ENCODE data around the gene DAB2.
"Not testable (repeated sequence)": the region's sequence is repeated elsewhere in the genome, so short reads cannot be mapped to it uniquely, and the experiment has no call there.

Gene DAB2

DNA sequence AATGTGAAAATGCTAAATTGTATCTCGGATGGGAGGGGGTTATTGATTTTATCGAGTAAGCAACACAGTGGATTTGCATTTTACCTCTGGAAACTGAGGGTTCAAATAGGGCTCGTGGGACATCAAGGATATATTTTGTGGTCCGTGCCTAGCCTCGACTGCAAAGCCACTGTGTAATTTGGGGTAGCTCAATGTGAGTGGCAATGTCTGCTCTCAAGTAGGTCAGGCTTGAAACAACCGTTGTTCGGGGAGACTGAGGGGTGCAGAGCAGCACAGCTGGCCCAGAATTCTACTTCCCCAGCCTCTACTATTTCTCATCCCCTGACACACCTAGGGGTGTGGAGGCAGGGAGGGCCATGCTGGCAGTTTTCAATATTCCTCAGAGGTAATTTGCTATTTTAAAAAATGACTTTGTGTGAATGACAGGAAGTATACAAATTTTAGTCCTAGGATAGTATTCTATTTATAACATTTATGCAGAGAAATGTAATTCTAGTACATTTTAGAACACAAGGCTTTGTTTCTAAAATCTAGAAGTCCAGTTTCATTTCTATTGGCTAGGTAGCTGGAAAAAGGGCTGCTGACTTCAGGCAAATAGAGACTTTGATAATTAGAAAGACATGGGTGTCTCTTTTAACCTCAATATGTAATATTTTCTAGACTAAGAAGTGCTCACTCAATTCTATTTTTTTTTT, 1.4 kb upstream of the DAB2 start:
- H3K4me3 ChIP-seq, result no peak overlapping the region
- H3K27ac ChIP-seq, result peak overlapping the region in 14 of 21 experiments; percentile 8 to 98 (median 86)

DNA sequence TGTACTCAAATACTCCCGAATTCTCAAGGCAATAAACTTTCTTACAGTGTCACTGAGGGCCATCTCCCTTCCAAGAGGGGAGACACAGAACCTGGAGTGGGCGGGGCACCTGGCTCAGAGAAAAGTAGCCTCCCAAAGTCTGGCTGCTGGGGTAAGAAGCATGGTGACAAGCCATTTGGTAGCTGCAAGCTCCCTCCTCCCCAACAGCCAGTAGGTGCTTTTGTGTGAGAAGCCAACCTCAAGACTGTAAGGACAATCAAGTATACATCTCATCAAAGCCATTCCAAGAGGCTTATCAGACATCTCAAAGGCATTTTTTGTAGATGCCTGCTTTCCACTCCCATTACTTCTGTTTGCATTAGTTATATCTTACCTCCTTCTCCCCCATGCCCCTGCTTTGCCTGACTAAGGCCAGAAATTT, 1.4 kb downstream of the DAB2 start:
- H3K27ac ChIP-seq, result peak overlapping the region in 20 of 21 experiments; percentile 3 to 98 (median 82)
- H3K4me3 ChIP-seq, result peak overlapping the region; percentile 33 to 64 (median 42)

DNA sequence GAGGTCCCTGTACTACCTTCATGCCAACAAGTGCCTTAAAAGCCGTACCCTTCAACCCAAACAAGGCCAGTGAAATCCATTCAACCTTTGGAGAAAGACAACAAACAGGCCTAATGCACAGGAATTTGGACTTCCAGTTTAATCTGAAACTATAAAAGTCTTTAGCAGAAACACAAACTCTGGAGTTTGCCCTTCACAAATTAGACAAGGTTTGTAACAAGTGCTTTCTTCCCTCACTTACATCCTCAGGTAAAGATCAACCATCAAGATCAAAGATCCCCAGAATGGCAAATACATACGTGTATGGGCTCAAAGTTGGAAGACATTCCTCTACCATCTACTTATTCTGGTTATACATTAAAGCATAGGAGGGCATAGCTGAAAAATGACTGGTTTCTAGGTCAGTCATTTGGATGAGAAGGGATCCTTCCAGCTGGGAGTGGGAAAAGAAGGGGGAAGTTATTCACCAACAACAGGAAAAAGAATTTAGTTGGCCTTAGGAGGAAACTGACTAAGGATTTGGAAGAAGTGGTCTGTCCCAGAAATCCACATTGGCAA, 2.0 kb downstream of the DAB2 start:
- H3K27ac ChIP-seq, result peak overlapping the region in 17 of 21 experiments; percentile 1 to 98 (median 82)
- peak overlapping the region; percentile 33 to 64 (median 42) for H3K4me3 ChIP-seq

DNA sequence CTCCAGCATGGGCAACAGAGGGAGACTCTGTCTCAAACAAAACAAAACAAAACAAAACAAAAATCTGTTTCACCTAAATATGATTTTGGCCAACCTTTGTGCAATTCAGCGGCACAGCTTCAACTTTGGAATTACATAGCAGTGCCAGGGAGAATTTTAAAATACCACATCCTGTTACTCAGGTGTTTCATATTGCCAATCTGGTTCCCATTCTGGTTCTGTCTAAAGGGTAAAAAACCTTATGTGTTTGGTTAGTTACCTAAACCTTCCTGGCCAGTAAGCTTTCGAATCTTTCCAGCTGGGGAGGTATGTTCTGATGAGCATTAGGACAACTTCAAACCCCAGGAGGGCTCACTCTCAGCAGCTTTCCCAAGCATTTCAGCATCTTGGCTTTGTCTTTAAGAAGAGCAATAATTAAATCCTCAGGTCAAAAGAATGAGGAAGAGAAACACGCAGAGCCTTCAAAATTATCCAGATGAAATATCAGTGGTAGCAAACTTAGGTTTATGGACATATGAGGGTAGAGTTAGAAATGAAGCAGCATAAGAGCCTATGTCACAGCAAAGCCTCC, 2.7 kb downstream of the DAB2 start:
- H3K27ac ChIP-seq, result peak overlapping the region in 16 of 21 experiments; percentile 1 to 98 (median 81)
- peak overlapping the region in 6 of 7 experiments; percentile 33 to 64 (median 42) for H3K4me3 ChIP-seq

DNA sequence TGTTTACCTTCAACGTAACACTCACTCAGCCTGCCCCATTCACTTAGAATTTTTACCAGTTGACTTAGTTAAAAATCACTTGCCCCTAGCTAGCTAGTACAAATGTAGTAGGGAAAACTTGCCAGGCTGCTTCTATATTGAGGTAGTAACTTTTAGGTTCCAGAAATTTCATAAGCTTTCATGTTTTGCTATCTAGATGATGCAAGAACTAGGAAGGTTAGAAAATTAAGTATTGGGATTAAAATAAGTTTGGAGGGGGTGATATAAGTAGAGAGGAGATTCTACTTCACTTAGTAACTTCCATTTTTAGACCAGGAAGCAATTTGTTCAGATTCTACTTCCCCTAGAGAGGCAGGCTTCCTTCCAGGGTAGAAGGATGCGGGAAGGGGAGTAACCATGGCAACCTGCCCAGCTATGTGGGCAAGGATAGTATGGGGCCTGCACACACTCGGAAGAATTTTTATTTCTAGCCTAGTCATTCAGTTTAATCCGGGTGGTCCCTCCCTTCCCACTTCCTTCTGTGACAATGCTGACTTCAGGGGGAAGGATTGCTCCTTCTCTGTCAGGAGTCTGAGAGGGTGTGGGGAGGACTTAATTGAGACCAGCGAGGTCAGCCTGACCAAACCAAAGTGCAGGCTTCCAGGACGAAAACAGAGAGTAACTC, 4.2 kb downstream of the DAB2 start:
- peak overlapping the region in 16 of 21 experiments; percentile 4 to 98 (median 58) for H3K27ac ChIP-seq

DNA sequence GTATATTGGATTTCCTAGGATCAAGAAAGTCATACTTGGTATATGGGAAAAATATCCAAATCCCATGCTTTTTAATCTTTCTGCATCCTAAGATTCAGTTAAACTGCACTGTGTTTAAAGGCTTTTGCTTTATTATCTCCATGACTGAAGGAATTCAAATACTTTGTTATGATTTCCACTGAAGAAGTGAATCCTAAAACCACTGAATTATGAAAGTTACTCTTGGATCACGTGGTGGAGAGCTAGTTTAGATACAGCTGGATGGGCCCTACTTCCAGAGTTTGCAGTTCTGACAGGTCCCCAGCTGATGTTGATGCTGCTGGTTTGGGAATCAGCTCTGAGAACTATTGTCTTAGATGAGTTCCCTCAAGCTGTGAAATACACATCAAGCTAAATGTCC, 5.0 kb downstream of the DAB2 start:
- Histone ChIP-seq H3K4me3 (no peak overlapping the region), H3K27ac (peak overlapping the region in 6 of 21 experiments; percentile 4 to 92 (median 18))

More for the DNA sequence above, 4.2 kb downstream of the DAB2 start:
- H3K4me3 ChIP-seq, result peak overlapping the region in 1 of 7 experiments; percentile 43

DNA sequence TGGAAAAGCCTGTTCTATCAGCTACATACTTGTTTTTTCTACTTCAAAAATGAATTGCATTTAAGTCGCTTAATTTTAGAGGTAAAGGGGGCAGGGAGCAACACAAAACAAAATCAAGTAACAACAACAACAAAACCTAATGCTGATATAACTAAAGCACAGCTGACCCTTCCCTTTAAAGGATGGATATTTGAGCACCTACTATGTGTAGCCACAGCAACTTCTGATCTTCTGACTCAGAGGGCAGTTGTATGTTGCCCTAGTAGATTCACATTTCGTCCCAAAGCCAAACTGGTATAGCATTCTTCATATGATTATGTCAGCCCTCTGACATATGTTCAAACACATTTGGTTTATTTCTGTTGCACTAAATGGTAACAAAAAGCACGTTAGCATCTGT, 6.8 kb downstream of the DAB2 start:
- Histone ChIP-seq H3K4me3 (no peak overlapping the region), H3K27ac (peak overlapping the region in 1 of 21 experiments; percentile 31)

DNA sequence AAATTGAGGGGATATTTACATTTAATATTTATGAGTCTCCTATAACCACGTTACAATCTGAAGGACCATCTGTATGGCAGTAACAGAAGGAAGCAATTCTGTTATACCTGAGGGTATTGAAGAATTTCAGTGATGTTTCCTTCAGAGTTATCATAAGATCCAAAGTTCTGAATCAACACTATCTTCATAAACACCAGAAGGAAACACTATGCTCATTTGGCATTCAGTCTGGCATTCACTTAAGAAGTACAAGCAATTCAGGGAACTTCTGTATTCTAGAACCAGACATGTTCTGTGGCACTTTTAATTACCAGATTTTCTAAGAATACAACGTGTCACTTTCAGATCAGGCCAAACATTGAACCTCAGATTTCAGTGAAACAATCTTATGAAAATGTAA, 9.6 kb downstream of the DAB2 start:
- no peak overlapping the region for H3K27ac ChIP-seq
- H3K4me3 ChIP-seq, result no peak overlapping the region

DNA sequence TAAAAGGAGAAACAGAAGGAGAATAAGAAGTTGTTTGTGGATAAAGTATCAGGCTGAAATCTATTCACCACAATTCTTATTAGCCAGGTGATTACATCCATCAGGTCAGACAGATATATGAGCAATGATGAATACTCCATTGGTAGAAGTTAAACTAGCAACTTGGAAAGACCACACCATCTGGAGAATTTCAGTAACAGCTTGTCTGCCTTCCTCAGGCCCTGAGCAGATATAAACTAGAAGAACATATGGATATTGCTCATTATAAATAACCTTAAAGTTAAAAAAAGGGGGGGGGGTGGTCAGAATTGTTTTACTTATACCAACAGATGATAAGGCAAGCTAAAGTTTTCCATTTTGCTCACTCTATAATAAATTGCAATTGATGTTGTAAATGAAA, 10.4 kb downstream of the DAB2 start:
- no peak overlapping the region for H3K4me3 ChIP-seq
- H3K27ac ChIP-seq, result no peak overlapping the region

DNA sequence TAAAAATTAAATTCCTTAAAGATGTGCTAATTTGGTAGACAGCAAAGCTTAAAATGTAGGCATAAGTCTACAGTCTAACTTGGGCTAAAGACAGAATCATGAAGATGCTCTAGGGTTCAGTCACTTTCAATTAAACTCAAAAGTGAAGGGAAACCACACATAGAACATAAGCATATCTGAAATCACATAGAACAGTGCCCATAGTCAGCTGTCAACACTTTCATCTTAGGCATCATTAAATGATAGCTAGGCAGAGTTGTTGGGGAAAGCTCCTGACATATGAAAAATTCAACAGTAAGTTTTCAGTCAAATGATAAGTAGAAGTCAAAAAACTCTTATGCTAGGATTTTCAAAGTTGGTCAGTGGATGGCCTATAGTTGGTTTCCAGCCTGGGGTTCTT, 11.0 kb downstream of the DAB2 start:
- H3K4me3 ChIP-seq, result no peak overlapping the region
- no peak overlapping the region for H3K27ac ChIP-seq

DNA sequence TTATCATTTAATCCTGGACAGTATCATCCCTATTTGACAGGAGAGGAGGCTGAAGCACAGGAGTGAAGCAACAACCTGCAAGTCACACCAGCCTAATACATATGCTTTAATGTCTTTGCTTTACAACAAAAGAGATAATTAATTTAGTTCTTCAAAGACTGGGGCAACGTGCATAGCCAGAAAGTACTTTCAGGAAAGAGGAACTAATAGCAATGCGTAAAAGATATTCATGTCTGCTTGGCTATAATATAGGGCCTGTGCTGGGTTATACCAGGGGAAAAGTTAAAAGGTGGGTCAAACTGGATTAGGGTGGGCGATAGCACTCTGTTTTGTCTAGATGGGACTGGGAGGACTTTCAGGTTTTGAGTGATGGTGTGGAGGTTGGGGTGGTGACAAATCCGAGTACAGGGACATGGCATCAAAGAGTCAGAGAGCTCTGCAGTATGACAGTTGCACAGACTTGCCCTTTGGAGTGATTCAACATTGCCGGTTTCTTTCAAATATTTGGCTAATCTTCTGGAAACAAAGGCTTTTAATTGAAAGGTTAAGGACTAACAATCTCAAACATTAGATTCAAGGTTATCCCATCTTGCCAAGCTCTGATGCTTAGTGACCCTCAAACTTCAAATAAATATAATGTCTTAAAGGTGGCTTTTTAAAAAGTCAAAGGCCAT, 11.9 kb downstream of the DAB2 start:
- H3K4me3 ChIP-seq, result no peak overlapping the region
- peak overlapping the region in 5 of 21 experiments; percentile 2 to 62 (median 10) for H3K27ac ChIP-seq

DNA sequence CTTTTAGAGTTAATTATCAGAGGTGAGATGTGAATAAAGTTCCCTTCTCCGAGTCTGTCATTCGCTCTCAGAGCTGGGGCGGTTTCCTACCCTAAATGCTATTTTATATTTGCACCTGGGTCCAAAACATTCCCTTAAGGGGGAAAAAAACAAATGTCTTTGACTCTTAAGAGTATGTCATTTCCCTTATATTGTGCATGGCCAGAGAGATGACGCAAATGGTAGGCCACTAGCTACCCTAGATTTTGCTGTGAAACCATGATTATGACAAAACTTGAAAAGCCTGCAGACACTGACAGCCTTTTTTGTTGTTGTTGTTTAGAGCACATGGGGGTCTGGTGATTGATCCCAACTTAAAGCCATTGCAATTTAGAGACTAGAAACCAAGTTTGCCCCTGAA, 12.8 kb downstream of the DAB2 start:
- H3K4me3 ChIP-seq, result no peak overlapping the region
- H3K27ac ChIP-seq, result peak overlapping the region in 5 of 21 experiments; percentile 2 to 62 (median 41)

DNA sequence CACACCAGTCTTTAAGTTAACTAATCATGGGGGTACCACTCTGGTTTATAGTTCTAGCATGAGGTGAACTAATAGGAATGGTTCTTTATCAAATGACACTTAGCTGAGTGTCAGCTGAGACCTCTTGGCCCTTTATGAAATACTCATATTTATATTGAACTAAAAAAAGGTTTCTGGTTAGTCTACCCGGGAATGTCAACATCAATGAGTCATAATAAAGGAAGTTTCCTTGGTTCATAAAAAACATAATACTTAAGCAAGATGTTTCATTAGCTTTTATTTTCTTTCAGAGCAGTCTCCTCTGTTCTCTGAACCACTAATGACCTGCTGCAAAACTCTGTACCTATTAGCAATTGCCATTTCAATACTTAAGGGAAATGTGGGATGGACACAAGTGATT, 13.7 kb downstream of the DAB2 start:
- Histone ChIP-seq H3K27ac (peak overlapping the region in 5 of 21 experiments; percentile 39 to 62 (median 51)), H3K4me3 (no peak overlapping the region)

DNA sequence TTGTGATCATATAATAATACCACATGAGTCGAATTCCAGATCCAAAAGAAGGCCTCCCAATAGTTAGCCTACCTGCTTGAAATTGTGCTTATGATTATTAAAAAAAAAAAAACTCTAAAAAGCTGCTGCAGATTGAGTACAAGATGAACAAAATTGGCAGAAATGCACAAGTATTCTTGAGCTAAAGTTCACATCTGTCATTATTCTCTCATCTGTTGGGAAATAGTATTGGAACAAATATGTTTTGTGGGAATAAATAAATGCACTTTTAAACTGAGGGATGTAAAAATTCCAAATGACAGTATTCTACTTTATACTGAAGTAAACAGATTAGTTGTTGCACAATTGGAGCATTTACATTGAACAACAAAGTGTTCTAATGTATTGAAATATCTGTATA, 15.7 kb downstream of the DAB2 start:
- H3K27ac ChIP-seq, result peak overlapping the region in 1 of 21 experiments; percentile 3
- H3K4me3 ChIP-seq, result no peak overlapping the region

DNA sequence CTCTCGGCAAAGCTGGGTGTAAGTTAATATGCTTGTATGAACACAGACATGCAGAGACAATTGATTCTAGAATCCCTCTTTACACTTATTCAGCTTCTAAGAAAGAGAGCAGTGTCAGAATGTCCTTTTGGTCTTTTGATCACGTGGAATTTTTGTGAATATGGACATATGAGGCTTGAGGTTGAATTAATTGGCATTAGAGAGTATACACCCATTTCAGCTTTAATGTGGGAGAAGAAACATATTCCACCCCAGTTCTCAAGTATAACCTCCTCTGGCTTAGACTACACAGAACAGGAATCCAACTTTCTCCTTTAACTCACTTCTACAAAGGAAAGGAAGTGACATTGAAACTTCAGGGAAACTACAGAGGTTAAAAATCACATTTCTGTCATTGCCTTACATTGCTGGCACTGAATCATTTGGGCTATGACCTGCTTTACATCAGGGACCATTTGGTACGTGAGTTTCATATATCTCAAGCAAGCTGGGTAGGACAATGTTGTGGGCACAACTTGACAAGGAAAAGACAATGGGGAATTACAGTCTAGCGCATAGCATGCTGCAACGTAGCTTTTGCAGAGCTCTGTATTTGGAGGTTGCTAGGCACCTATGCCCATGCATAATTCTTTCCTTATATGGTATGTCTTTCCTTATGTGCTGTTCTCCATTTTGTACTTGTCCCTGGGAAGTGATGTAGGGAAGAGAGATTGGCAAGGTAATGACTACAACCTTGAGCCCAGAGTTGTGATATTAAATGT, 19.5 kb downstream of the DAB2 start:
- Histone ChIP-seq H3K4me3 (no peak overlapping the region), H3K27ac (peak overlapping the region in 1 of 21 experiments; percentile 3)

DNA sequence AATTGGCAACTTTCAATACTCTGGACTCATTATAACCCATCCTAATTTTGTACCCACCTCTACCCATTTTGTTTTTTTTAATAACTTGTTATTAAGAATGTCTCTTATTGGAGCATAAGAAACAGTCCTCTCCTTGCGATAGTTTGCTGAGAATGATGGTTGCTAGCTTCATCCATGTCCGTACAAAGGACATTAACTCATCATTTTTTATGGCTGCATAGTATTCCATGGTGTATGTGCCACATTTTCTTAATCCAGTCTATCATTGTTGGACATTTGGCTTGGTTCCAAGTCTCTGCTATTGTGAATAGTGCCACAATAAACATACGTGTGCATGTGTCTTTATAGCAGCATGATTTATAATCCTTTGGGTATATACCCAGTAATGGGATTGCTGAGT, 21.0 kb downstream of the DAB2 start:
- H3K27ac ChIP-seq, result not testable (repeated sequence)

DNA sequence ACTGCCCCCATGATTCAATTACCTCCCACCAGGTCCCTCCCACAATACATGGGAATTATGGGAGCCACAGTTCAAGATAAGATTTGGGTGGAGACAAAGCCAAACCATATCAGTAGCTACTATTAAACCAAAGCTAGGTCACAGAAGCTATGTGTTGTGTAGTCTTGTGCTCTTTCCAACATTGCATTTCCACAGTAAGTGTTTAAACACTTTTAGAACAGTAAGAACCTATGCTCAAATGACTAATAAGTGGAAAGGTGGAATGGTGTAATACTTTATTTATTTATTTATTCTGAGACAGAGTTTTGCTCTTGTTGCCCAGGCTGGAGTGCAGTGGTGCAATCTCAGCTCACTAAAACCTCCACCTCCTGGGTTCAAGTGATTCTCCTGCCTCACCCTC, 22.6 kb downstream of the DAB2 start:
- H3K4me3 ChIP-seq, result not testable (repeated sequence)
- peak overlapping the region in 3 of 21 experiments; percentile 0 to 62 (median 43) for H3K27ac ChIP-seq

More for the DNA sequence above, 21.0 kb downstream of the DAB2 start:
- not testable (repeated sequence) for H3K4me3 ChIP-seq

DNA sequence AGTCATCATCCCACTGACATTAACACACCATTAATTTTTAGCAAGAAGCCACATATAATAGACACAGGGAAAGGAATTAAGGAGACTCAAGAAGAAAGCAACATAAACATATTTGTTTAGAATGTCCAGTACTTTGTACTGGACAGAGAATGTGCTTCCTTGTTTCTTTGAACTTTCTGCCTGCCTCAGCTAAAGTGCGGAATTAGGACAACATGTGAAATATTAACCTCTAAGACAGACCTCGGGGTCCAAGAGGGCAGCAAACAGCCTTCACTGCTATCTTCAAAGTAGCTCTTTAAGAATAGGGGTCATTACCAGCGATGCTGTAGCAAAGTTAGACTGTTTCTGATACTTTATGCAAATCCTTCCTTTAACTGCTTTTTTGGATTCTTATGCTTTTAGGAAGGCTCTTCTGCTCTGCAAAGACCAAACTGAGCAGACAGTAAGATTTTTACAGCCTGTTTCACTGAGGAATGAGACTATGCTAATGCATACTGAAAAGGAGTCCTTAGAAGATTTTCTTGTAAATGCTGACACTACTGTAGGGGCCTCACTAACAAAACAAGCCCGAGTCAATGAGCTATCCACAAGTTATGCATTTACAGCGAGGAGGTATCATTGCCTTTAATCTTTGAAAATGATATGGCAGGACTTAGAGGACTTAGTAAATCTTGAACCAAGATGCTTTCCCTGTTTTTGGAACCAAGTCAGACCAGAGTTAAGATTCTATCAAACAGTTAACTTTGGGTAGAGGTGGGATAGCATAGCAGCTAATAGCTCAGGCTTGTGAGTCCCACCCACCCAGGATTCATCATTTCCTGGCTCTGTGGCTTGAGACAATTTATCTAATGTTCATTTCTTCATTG, 23.8 kb downstream of the DAB2 start:
- peak overlapping the region in 17 of 21 experiments; percentile 13 to 85 (median 70) for H3K27ac ChIP-seq
- H3K4me3 ChIP-seq, result no peak overlapping the region

All from skin epidermis (tissue), 12 donors.